ENCODE measurements around the gene SLC1A3. TPM values are rescaled to one million over a fixed set of nuclear protein-coding genes. Genes with fewer than 3 reads are reported as not detected.

Gene SLC1A3
- total RNA-seq, 1 donor from 2014 or later, result 1.6 TPM

DNA sequence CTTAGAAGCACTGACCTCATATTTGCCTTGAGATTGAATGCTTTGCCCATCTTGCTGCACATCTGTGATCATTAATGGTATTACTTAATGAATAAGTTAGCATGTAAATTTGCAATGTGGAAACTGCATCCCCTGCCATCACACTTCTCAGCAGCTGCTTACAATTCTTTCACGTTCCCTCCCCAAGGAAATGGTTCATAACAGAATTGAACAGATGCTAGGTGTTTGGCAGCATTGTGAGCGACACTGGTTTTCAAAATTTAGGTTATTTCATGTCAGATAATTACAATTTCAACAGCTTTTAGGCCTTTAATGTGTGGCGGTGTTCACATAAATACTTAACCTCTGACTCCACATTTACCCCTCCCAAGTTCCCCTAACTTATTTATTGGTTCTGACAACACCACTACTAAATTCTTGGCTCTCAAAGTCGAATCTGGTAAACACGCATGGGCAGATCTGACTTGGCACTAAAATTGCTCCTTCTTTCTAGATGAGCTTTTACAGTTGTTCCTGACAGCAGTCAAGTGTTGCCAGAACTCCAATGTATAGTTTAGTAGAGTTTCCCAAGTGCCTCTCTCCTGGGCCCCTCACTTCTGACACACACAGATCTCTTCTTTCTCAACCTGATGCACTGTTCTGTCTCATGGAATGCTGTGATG, 46.8 kb downstream of the SLC1A3 start:
- Mint-ChIP-seq H3K27ac (ENCODE audit: unreplicated experiment) (peak overlapping the region; percentile 40), H3K4me1 (ENCODE audit: low read depth, unreplicated experiment) (peaks cover 3% of the 10 kb centered on the region), H3K36me3 (ENCODE audit: unreplicated experiment) (no peaks in the 10 kb centered on the region), H3K27me3 (ENCODE audit: unreplicated experiment) (no peaks in the 10 kb centered on the region), H3K4me3 (ENCODE audit: unreplicated experiment) (no peak overlapping the region), H3K9me3 (ENCODE audit: unreplicated experiment) (no peaks in the 10 kb centered on the region)
- no peak for TF ChIP-seq CTCF (IDR thresholded peaks at IDR 0.05; ENCODE audit: partially characterized antibody, unreplicated experiment)
- no peak for DNase-seq

GRCh38 chr5:36654564-36654963, 48.2 kb downstream of the SLC1A3 start:
- no peaks in the 10 kb centered on the region for H3K9me3 Mint-ChIP-seq (ENCODE audit: unreplicated experiment)
- DNase-seq, result no peak
- H3K36me3 Mint-ChIP-seq (ENCODE audit: unreplicated experiment), result no peaks in the 10 kb centered on the region
- no peak for TF ChIP-seq CTCF (IDR thresholded peaks at IDR 0.05; ENCODE audit: partially characterized antibody, unreplicated experiment)
- H3K4me3 Mint-ChIP-seq (ENCODE audit: unreplicated experiment), result no peak overlapping the region
- H3K27me3 Mint-ChIP-seq (ENCODE audit: unreplicated experiment), result no peaks in the 10 kb centered on the region
- H3K4me1 Mint-ChIP-seq (ENCODE audit: low read depth, unreplicated experiment), result peaks cover 3% of the 10 kb centered on the region
- H3K27ac Mint-ChIP-seq (ENCODE audit: unreplicated experiment), result no peak overlapping the region

GRCh38 chr5:36655161-36655560, 48.8 kb downstream of the SLC1A3 start:
- no peak for TF ChIP-seq CTCF (IDR thresholded peaks at IDR 0.05; ENCODE audit: partially characterized antibody, unreplicated experiment)
- Mint-ChIP-seq H3K36me3 (ENCODE audit: unreplicated experiment) (no peaks in the 10 kb centered on the region), H3K4me1 (ENCODE audit: low read depth, unreplicated experiment) (peaks cover 3% of the 10 kb centered on the region), H3K27me3 (ENCODE audit: unreplicated experiment) (no peaks in the 10 kb centered on the region), H3K27ac (ENCODE audit: unreplicated experiment) (no peak overlapping the region), H3K4me3 (ENCODE audit: unreplicated experiment) (no peak overlapping the region), H3K9me3 (ENCODE audit: unreplicated experiment) (no peaks in the 10 kb centered on the region)
- DNase-seq, result no peak

- Mint-ChIP-seq H3K27me3 (ENCODE audit: unreplicated experiment) (no peaks in the 10 kb centered on the region), H3K27ac (ENCODE audit: unreplicated experiment) (no peak overlapping the region), H3K4me3 (ENCODE audit: unreplicated experiment) (no peak overlapping the region), H3K9me3 (ENCODE audit: unreplicated experiment) (no peaks in the 10 kb centered on the region), H3K4me1 (ENCODE audit: low read depth, unreplicated experiment) (peaks cover 3% of the 10 kb centered on the region), H3K36me3 (ENCODE audit: unreplicated experiment) (no peaks in the 10 kb centered on the region)
- TF ChIP-seq CTCF (IDR thresholded peaks at IDR 0.05; ENCODE audit: partially characterized antibody, unreplicated experiment), result no peak
- DNase-seq, result no peak
Measured at GRCh38 chr5:36656556-36656955, 50.1 kb downstream of the SLC1A3 start.

DNA sequence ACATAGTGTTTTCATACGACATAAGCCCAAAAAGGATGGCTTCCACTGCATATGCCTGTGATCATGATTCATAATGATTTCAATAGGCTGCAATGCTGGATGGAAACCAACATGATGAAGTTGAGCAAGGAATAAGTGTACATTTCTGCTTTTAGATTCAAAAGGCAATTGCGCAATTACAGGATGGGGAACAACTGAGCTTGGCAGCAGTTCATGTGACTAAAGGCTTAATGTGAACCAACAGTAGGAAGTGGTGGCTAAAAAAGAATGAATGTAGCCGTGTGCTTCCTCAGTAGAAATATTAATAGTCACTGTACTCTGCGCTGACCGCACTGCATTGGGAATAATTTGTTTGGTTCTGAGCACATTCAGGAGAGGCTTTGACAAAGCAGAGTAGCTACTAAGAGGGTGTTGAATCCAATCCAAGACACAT, 51.2 kb downstream of the SLC1A3 start:
- no peak overlapping the region for H3K27ac Mint-ChIP-seq (ENCODE audit: unreplicated experiment)
- no peaks in the 10 kb centered on the region for H3K9me3 Mint-ChIP-seq (ENCODE audit: unreplicated experiment)
- no peaks in the 10 kb centered on the region for H3K36me3 Mint-ChIP-seq (ENCODE audit: unreplicated experiment)
- DNase-seq, result no peak
- H3K4me1 Mint-ChIP-seq (ENCODE audit: low read depth, unreplicated experiment), result peaks cover 3% of the 10 kb centered on the region
- H3K4me3 Mint-ChIP-seq (ENCODE audit: unreplicated experiment), result no peak overlapping the region
- H3K27me3 Mint-ChIP-seq (ENCODE audit: unreplicated experiment), result no peaks in the 10 kb centered on the region
- no peak for TF ChIP-seq CTCF (IDR thresholded peaks at IDR 0.05; ENCODE audit: partially characterized antibody, unreplicated experiment)
